NT2/D1 (cell line): Measurements from ENCODE around the gene GPR62.

Source experiments
- SUZ12 ChIP-seq: IDR thresholded peaks from 2 replicates; pipeline ENCODE4 v1.6.1; 2011; ENCODE audit not compliant: insufficient read length, insufficient read depth; ENCODE audit errors: extremely low read depth
- YY1 ChIP-seq: IDR thresholded peaks from 2 replicates; pipeline ENCODE4 v1.6.1; 2011; ENCODE audit not compliant: insufficient read length, insufficient read depth
- ZNF274 ChIP-seq: IDR thresholded peaks from 2 replicates; pipeline ENCODE4 v1.6.1; 2011; ENCODE audit warnings: mild to moderate bottlenecking, low read depth, low read length

GRCh38 chr3:51945031-51945840, 9.9 kb upstream of the GPR62 start:
- TF ChIP-seq SUZ12 (no peak), ZNF274 (no peak), YY1 (no peak)
